ENCODE data around the gene NOTCH3. TPM values are rescaled to one million over a fixed set of nuclear protein-coding genes. Genes with fewer than 3 reads are reported as not detected.

The NOTCH3 gene
- total and polyA plus RNA-seq, 12 donors: 18.7 to 45.5 (median 31.9) TPM

- H3K4me3 ChIP-seq: no peak overlapping the region
- no peaks in the 10 kb centered on the region for H3K9me3 ChIP-seq
- peaks cover 0 to 97% (median 46%) of the 10 kb centered on the region in 9 donors for H3K36me3 ChIP-seq
- WGBS, 2 donors: 91 to 93% methylated on average over 23 to 24 of the region's 24 CpGs
- no peak for TF ChIP-seq CTCF (IDR thresholded peaks at IDR 0.05)
- DNase-seq (no peak), ATAC-seq (no peak)
- H3K27ac ChIP-seq: peak overlapping the region in 4 of 10 donors; percentile 92 to 94 (median 93)
- peaks cover 20 to 64% (median 46%) of the 10 kb centered on the region in 9 donors for H3K4me1 ChIP-seq
- intact Hi-C loops (cut with DNase I): loop anchor here in 2 of 10 donors (10.0 kb wide), 2 partner anchors 129 to 139 kb away; partner anchors contain the start of gene SYDE1 (in 1 of the 2)
- no peaks in the 10 kb centered on the region for H3K27me3 ChIP-seq
Observed at GRCh38 chr19:15244106-15244803, 43.5 kb upstream of the NOTCH3 start.

- H3K9me3 ChIP-seq: no peaks in the 10 kb centered on the region
- peaks cover 0 to 97% (median 55%) of the 10 kb centered on the region in 9 donors for H3K36me3 ChIP-seq
- ATAC-seq (no peak), DNase-seq (no peak)
- H3K4me3 ChIP-seq: no peak overlapping the region
- peak overlapping the region in 1 of 10 donors; percentile 26 for H3K27ac ChIP-seq
- WGBS, 2 donors: 94 to 96% methylated on average over 13 to 17 of the region's 17 CpGs
- peaks cover 12 to 55% (median 38%) of the 10 kb centered on the region in 9 donors for H3K4me1 ChIP-seq
- intact Hi-C loops (cut with DNase I): loop anchor here in 2 of 10 donors (10.0 kb wide), 2 partner anchors 129 to 139 kb away; partner anchors contain the start of gene SYDE1 (in 1 of the 2)
- no peaks in the 10 kb centered on the region for H3K27me3 ChIP-seq
- TF ChIP-seq CTCF (IDR thresholded peaks at IDR 0.05): no peak
Observed at GRCh38 chr19:15243236-15243957, 42.6 kb upstream of the NOTCH3 start.

GRCh38 chr19:15241259-15241910, 40.6 kb upstream of the NOTCH3 start:
- 78 to 81% methylated on average over 9 of the region's 9 CpGs for WGBS, 2 donors
- intact Hi-C loops (cut with DNase I): loop anchor here in 2 of 10 donors (10.0 kb wide), 2 partner anchors 127 to 137 kb away; partner anchors contain the start of gene SYDE1 (in 1 of the 2)
- Histone ChIP-seq H3K27me3 (no peaks in the 10 kb centered on the region), H3K36me3 (peaks cover 0 to 97% (median 67%) of the 10 kb centered on the region in 9 donors), H3K27ac (peak overlapping the region in 1 of 10 donors; percentile 31), H3K4me1 (peaks cover 0 to 35% (median 18%) of the 10 kb centered on the region in 9 donors), H3K9me3 (no peaks in the 10 kb centered on the region), H3K4me3 (no peak overlapping the region)
- DNase-seq (no peak), ATAC-seq (no peak)
- no peak for TF ChIP-seq CTCF (IDR thresholded peaks at IDR 0.05)

DNA sequence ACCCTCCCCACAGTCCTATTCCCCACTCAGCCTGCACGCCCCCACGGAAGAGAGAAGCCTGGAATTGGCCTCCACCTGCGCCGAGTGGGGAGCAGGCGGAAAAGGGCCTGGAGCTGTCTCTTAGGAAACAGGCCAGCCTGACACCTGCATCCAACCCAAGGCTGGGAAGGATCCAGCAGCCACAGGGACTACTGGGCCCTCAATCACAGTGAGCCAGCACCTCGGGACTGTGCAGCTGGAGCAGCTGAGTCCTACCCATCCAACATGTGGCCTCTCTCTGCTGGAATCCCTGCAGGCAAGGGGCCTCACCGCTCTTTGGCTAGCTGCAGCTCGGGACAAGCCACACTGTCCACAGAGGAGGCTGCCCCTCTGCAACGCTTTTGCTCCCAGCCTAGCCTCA, 39.7 kb upstream of the NOTCH3 start:
- 89 to 91% methylated on average over 9 of the region's 9 CpGs for WGBS, 2 donors
- peak overlapping the region in 1 of 10 donors; percentile 31 for H3K27ac ChIP-seq

More for the DNA sequence above, 39.7 kb upstream of the NOTCH3 start:
- Histone ChIP-seq H3K27me3 (no peaks in the 10 kb centered on the region), H3K36me3 (peaks cover 0 to 97% (median 67%) of the 10 kb centered on the region in 9 donors), H3K9me3 (no peaks in the 10 kb centered on the region), H3K4me3 (no peak overlapping the region), H3K4me1 (peaks cover 0 to 32% (median 13%) of the 10 kb centered on the region in 9 donors)
- no peak for TF ChIP-seq CTCF (IDR thresholded peaks at IDR 0.05)
- ATAC-seq (no peak), DNase-seq (no peak)
- intact Hi-C loops (cut with DNase I): loop anchor here in 2 of 10 donors (10.0 kb wide), 2 partner anchors 126 to 136 kb away; partner anchors contain the start of gene SYDE1 (in 1 of the 2)

Data from heart right ventricle (tissue), 16 donors.